GM19035 (cell line): ENCODE measurements around the gene MS4A6E.

Experiments used
- ATAC-seq: cut with Tn5 transposase; IDR thresholded peaks from one replicate; pipeline ENCODE4 v1.9.1; 2021; ENCODE audit not compliant: unreplicated experiment

MS4A6E gene

GRCh38 chr11:60371854-60372253, 44.8 kb downstream of the MS4A6E start:
- no peak for ATAC-seq

DNA sequence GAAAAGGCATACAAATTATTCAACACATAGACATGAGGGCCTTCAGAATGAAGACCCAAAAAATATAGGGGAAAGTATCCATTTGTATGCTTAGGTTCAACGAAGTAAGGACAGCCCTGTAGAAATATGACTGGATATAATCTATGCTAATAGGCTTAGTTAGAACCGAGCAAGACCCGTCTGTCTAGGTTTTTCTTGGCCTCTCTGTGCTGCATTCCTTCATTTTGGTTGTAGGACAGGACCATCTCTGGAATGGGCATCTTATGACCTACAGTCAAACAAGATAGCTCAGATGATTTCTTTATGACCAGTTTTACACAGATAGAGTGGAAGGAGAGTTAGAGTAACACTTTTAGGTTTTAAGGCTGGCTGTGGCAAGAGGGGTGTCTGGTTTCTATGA, 45.7 kb downstream of the MS4A6E start:
- no peak for ATAC-seq

GRCh38 chr11:60375316-60375715, 48.3 kb downstream of the MS4A6E start:
- ATAC-seq: no peak

DNA sequence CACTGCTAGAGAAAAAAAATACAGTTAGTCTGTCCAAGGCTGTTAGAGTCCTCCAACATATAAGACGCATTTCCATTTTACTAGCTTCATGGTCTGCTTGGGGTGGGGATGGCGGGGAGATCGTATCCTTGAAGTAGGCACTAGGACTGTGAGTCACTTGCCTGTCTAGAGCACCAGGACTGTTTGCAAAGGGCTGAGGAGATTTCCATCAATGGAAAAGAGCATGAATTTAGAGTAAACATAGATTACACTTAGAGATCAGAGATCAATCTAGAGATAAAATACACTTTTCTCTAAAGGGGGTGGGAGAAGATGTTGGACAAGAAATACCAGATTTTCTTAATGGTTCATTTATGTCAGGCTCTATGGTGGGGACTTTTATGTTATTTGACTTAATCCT, 49.5 kb downstream of the MS4A6E start:
- ATAC-seq: no peak

DNA sequence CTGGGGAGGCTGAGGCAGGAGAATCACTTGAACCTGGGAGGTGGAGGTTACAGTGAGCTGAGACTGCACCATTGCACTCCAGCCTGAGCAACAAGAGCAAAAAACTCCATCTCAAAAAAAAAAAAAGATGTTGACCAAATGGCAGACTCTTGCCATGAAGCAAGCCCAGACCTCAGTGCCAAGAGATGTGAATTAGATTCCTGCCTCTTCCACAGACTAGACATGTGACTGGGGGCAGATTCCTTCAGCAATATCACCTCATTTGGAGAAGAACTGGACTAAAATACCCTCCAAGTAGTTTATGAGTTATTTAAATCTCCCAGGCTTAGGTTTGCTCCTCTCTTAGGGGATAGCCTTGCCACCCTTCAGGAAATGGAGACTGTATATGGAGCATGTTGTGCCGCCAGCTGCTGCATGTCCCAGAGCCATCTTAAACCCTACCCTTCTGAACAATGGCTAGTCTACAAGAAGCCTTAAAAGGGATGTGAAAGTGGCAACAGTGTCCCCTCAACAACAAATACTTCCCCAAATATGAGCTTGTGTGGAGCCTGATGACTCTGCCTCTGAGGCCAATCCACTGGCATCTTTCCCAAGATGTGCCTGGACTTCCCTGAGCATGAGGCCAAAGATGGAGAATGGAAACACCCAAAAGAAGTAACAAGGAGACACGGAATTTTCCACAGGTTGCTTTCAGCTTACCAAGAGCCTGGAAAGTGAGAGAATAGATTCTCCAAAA, 50.5 kb downstream of the MS4A6E start:
- ATAC-seq: peak; percentile 59

DNA sequence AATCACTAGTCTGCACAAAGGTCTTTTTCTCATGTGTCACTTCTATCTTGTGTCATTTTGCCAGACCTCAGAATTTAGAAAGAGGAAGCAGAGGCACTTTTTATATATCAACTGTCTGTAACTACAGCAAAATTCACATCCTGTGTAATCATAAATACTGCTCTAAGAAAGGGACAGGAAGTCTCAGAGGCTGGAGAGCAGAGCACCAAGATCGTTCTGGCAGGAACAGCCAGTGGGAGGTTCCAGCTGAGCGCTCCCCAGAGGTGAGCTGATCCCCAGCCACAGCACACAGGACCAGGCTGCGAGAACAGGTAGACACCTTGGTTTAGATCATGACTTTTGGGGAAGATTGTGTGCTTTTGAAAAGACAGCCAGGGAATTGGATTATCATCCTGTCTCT, 51.3 kb downstream of the MS4A6E start, which contains the start of gene MS4A7:
Gene MS4A7, plus strand, starts transcription at position 179 of the 400 bp plus-strand sequence. CDS start 4,610 bp downstream, outside the sequence.
- ATAC-seq: peak; percentile 82

DNA sequence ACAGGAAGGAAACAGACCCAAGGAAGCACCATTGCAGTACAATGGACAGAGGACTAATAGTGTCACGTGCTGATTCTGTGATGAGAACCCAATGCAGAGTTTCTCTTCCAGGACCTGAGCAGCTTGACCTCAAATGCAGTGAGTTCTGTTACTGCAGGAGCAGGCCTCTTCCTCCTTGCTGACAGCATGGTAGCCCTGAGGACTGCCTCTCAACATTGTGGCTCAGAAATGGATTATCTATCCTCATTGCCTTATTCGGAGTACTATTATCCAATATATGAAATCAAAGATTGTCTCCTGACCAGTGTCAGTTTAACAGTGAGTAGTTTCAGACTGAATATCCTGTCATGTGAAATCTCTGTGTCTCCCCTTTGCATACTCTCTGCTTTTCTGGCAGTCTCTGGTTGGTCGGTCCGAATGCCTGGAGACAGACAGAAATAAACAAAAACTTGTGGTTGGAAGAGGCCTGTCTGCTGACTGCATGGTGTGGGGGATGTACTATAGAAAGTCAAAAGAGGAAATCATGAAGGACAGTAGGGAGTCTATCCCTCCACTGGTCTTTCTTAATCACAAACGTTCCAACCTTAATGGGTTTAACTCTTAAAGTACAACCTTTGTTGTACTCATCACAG, 62.3 kb downstream of the MS4A6E start:
- peak; percentile 92 for ATAC-seq

DNA sequence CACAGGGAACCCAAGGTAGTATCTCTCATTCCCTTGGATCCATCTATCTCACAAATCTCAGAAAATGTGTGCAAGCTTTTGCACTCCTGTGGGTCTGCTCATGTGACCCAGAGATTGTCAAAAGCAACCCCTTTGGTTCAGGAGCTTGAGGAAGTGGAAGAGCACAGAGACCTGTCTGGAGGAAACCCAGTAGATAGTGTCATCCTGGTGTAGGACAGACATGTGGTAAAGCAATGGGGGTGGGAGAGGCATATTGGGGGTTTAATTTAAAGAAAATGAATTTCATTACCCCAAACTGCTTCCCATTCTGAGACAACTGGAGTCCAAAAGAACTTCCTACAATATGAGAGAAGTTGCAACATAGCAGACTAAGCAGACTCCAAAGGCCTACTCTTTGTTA, 63.4 kb downstream of the MS4A6E start:
- ATAC-seq: no peak
